Thyroid gland (tissue), 4 donors: Measurements from ENCODE around the gene TELO2. TPM values are rescaled to one million over a fixed set of nuclear protein-coding genes. Genes with fewer than 3 reads are reported as not detected.

Experiments used
- DNase-seq, 2 donors: peaks; one replicate each; pipeline ENCODE4 v3.0.0-alpha.2; 2019
- H3K27ac ChIP-seq, 3 donors: fragments of 200-600 bp; sonication (generic); 1 replicate in 2 of 3; 2 replicates in 1 of 3; pipeline ENCODE4 v1.5.1; 2016 to 2019; ENCODE audit warnings: mild to moderate bottlenecking in 1 of 3, moderate library complexity in 1 of 3
- H3K27me3 ChIP-seq: fragments of 200-600 bp; sonication (generic); one replicate; pipeline ENCODE4 v1.5.1; 2019
- H3K36me3 ChIP-seq, 2 donors: fragments of 200-600 bp; sonication (generic); one replicate each; pipeline ENCODE4 v1.5.1; 2016 to 2019
- H3K4me1 ChIP-seq, 2 donors: fragments of 200-600 bp; sonication (generic); one replicate each; pipeline ENCODE4 v1.5.1; 2017 to 2019
- H3K4me3 ChIP-seq, 3 donors: fragments of 200-600 bp; sonication (generic); replicated peaks in 1 of 3; 1 replicate in 2 of 3; 2 replicates in 1 of 3; pipeline ENCODE4 v1.5.1; 2016; ENCODE audit warnings: mild to moderate bottlenecking in 1 of 3
- H3K9me3 ChIP-seq: fragments of 200-600 bp; sonication (generic); one replicate; pipeline ENCODE4 v1.5.1; 2017
- POLR2A ChIP-seq, 2 donors: fragments of 450-650 bp; IDR thresholded peaks; one replicate each; pipeline ENCODE4 v1.6.1; 2017; ENCODE audit warnings: antibody characterized with exemption in 2 of 2, mild to moderate bottlenecking in 2 of 2, moderate library complexity in 1 of 2
- WGBS, 2 donors: methylation state at CpG; one replicate each; pipeline ENCODE4 v1.1.5; 2017; 5-methylcytosine and 5-hydroxymethylcytosine counted together
- intact Hi-C: fragments of 100-400 bp; cut with DNase I; formaldehyde crosslinking; loops from one replicate; pipeline ENCODE4 v1.15.1; 2023
- total RNA-seq, 4 donors: library from RNA; depleted of rRNA; stranded (reverse); fragments of >200 nt; gene quantifications; one replicate each; pipeline ENCODE4 v1.2.3, GENCODE V29; 2016
- TF ChIP-seq, protein P1 (sequence below), 6 experiments: fragments of 200-600 bp in 3 of 6; fragments of 450-650 bp in 3 of 6; sonication (generic) in 3 of 6; IDR thresholded peaks; one replicate each; pipeline ENCODE4 v1.5.1; 2016 to 2019; ENCODE audit warnings: antibody characterized with exemption in 6 of 6, mild to moderate bottlenecking in 2 of 6, inconsistent platforms in 1 of 6, moderate library complexity in 1 of 6

The TELO2 gene
- total RNA-seq, 4 donors from 2014 or later: 12.5 to 19.4 (median 12.8) TPM

DNA sequence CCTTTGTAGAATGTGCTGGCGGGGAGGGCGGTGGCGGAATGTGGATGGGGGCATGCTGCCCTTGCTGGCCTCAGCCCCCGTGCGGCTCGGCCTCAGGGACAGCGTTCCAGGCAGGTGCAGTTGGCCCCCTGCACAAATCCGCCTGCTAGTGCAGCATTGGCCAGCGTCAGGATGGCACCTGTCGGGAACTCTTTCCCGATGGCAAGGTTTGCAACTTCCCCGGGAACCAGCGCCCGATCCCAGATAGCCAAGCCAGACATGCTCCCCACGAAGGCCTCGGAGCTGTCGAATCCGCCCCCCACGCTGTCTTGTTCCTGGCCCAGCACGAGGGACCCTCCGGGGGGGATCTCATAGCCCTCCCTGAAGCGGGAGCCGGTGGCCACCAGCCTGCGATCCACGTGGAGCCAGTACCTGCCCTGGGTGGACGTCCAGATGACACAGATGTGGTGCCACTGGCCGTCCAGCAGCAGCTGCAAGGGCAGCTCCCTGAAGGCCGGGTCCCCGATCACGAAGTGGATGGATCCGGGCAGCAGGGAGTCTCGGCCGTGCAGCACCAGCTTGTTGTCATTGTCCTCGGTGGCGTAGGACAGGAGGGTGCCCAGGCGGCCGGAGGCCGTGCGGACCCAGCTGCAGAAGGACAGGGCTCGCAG, 7.2 kb upstream of the TELO2 start:
- Histone ChIP-seq H3K36me3 (no peaks in the 10 kb centered on the region), H3K4me1 (no peaks in the 10 kb centered on the region), H3K9me3 (no peaks in the 10 kb centered on the region), H3K27me3 (no peaks in the 10 kb centered on the region), H3K27ac (no peak overlapping the region), H3K4me3 (no peak overlapping the region)
- 90 to 91% methylated on average over 26 to 31 of the region's 40 CpGs for WGBS, 2 donors
- intact Hi-C loops: no loop called here
- no peak for DNase-seq
- TF ChIP-seq, protein P1, sequence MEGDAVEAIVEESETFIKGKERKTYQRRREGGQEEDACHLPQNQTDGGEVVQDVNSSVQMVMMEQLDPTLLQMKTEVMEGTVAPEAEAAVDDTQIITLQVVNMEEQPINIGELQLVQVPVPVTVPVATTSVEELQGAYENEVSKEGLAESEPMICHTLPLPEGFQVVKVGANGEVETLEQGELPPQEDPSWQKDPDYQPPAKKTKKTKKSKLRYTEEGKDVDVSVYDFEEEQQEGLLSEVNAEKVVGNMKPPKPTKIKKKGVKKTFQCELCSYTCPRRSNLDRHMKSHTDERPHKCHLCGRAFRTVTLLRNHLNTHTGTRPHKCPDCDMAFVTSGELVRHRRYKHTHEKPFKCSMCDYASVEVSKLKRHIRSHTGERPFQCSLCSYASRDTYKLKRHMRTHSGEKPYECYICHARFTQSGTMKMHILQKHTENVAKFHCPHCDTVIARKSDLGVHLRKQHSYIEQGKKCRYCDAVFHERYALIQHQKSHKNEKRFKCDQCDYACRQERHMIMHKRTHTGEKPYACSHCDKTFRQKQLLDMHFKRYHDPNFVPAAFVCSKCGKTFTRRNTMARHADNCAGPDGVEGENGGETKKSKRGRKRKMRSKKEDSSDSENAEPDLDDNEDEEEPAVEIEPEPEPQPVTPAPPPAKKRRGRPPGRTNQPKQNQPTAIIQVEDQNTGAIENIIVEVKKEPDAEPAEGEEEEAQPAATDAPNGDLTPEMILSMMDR (IDR thresholded peaks at IDR 0.05): no peak
- no peak for TF ChIP-seq POLR2A (IDR thresholded peaks at IDR 0.05)

DNA sequence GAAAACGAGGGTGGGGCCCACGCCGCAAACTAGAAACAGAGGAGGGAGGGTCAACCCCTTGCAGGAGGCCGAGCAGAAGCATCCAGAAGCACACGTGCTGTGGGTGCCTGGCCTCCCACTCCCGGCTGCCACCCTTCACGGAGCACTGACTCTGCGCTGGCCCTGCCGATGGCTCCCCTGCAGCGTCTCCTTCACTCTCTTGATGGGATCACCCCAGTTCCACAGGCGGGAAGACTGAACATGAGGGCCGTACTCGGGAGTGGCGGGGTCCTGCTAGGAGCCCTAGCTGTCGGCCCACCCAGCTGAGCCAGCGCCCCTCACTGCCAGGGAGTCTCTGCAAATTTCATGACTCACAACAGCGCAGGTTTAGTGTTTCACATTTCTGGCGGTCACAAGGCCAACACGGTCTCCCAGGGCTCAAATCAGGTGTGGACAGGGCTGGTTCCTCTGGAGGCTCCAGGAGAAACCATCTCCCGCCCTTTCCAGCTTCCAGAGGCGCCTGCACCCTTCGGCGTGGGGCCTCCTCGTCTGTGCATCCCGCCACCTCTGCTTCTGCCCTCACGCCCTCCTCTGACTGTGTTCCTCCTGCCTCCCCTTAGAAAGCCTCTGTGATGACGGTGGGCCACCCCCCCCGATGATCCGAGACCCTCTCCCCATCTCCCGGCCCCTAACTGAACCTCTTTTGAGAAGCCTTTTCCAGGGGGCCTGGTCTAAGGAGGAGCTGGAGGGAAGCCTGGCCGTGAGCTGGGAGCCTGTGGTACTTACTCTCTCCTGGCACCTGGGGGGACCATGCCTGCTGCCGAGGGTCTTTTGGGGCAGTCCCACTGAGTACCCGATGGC, 6.4 kb upstream of the TELO2 start:
- WGBS, 2 donors: 81 to 84% methylated on average over 26 to 30 of the region's 33 CpGs
- TF ChIP-seq, protein P1 (IDR thresholded peaks at IDR 0.05): no peak
- TF ChIP-seq POLR2A (IDR thresholded peaks at IDR 0.05): no peak
- Histone ChIP-seq H3K27ac (no peak overlapping the region), H3K4me1 (no peaks in the 10 kb centered on the region), H3K4me3 (no peak overlapping the region), H3K9me3 (no peaks in the 10 kb centered on the region), H3K27me3 (no peaks in the 10 kb centered on the region), H3K36me3 (no peaks in the 10 kb centered on the region)
- DNase-seq: no peak
- intact Hi-C loops: no loop called here

DNA sequence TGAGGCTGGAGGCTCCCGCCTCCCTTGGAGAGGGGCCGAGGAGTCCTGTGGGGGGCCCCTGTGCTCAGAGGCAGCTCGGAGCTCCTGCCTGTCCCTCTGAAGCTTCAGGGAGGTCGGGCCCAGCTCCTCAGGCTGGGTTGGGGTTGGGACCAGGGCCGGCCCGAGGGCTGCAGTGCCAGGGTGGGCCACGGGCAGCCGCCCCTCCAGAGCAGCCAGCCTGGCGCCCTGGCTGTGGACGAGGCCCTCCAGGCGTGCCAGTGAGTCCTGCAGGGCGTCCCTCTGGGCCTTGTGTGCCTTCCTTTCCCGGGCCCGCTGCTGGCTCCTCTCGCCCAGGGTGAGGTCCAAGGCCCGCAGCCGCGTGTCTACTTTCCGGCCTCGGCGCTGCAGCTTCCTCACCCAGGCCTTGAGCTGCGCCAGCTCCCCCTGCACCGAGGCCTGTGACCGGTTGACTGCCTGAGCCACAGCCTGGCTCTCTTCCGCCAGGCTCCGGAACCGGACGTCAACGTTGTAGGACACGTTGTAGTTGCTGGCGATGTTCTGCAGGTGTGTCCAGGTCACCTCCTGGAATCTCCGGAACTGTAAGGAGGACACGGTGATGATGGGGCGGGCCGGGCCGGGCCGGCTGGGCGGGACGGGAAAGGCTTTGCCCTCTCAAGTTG, 5.6 kb upstream of the TELO2 start:
- no peak for TF ChIP-seq POLR2A (IDR thresholded peaks at IDR 0.05)
- TF ChIP-seq, protein P1 (IDR thresholded peaks at IDR 0.05): no peak
- peaks cover 0 to 1% of the 10 kb centered on the region in 2 donors for H3K4me1 ChIP-seq
- H3K27me3 ChIP-seq: no peaks in the 10 kb centered on the region
- intact Hi-C loops: no loop called here
- no peak for DNase-seq
- H3K9me3 ChIP-seq: no peaks in the 10 kb centered on the region
- H3K36me3 ChIP-seq: no peaks in the 10 kb centered on the region
- 93% methylated on average over 11 to 15 of the region's 39 CpGs for WGBS, 2 donors
- no peak overlapping the region for H3K27ac ChIP-seq
- no peak overlapping the region for H3K4me3 ChIP-seq

DNA sequence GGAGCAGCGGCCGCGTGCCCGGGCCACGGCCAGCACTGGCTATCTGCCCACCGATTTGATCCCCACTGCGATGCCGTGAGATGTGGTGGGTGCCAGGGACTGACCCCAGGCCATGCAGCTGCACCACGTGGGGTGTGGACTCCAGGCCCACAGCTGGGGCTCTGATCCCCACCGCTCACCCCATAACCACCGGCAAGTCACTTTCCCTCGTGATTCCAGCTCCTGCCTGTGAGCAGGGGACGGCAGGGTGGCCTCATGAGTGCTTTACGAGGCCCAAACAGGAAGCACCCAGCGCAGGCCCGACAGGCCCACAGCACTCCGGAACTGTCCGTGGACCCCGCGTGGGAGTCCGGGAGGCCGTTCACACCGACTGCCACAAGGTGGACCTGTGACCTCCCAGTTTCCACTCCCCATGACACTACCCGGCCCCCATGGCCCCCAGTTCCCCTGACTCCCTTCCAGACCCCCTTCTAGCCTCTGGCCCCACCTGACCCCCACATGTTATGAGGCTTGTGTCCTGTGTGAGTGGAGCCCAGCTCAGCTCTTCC, 5.0 kb upstream of the TELO2 start:
- Histone ChIP-seq H3K9me3 (no peaks in the 10 kb centered on the region), H3K4me3 (no peak overlapping the region), H3K27ac (no peak overlapping the region), H3K4me1 (peaks cover 0 to 5% of the 10 kb centered on the region in 2 donors), H3K27me3 (no peaks in the 10 kb centered on the region), H3K36me3 (no peaks in the 10 kb centered on the region)
- TF ChIP-seq, protein P1 (IDR thresholded peaks at IDR 0.05): no peak
- TF ChIP-seq POLR2A (IDR thresholded peaks at IDR 0.05): no peak
- intact Hi-C loops: no loop called here
- 85 to 89% methylated on average over 15 to 17 of the region's 24 CpGs for WGBS, 2 donors
- DNase-seq: no peak
